ENCODE data around the gene RPS14.

The RPS14 gene

DNA sequence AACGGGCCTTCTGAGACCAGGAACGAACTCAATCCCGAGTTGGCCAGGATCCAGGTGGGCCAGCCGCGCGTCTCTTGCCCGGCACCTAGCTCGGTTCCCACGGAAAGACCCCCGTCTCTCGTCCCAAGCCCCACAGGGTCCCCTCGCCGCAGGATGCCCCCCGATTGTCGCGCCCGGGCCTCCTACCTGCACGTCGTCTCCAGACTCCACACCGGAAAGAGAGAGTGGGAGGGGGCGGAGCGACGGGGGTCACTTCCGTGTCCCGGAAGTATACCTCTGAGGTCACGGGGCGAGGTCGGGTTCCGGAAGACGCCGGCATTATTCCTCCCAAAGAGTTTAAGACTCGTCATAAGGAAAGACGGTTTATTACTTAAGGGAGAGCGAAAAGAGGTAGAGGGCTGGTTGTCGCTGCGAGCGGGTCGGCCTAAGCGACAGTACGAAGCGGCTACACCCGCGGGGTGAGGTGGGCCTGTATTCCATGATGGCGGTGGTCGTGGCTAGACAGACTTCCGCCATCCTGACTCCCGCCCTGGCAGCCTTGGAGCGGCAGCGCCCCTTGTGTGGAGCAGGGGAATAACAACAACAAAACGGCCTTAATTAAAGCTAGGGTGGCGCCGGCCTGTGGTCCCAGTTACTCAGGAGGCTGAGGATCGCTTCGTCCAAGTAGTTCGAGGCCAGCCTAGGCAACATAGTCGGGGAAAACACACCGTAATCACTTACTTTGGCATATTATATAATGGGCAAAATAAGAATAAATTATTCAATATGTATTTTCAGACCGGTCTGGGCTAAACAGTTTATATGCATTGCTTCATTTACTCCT is at the start of gene RPS14:
Gene RPS14 (minus strand): TSS at position 223 of the 823 bp plus-strand sequence. CDS start 2,006 bp downstream, outside the sequence.
- no peaks in the 10 kb centered on the region for H3K27me3 ChIP-seq
- peaks cover 11% of the 10 kb centered on the region for H3K9me3 ChIP-seq
- H3K4me2 ChIP-seq = peak within 1 kb of the TSS; percentile 97
- peaks cover 47% of the 10 kb centered on the region for H4K20me1 ChIP-seq
- H3K4me1 ChIP-seq = peaks cover 54% of the 10 kb centered on the region
- peaks cover 42% of the 10 kb centered on the region for H3K36me3 ChIP-seq
- H3K9ac ChIP-seq = peak within 1 kb of the TSS; percentile 99
- peak within 1 kb of the TSS; percentile 97 for H3K27ac ChIP-seq
- H3K4me3 ChIP-seq = peak within 1 kb of the TSS; percentile 89
- no peak for TF ChIP-seq Cebpa-rat (IDR thresholded peaks at IDR 0.05)

DNA sequence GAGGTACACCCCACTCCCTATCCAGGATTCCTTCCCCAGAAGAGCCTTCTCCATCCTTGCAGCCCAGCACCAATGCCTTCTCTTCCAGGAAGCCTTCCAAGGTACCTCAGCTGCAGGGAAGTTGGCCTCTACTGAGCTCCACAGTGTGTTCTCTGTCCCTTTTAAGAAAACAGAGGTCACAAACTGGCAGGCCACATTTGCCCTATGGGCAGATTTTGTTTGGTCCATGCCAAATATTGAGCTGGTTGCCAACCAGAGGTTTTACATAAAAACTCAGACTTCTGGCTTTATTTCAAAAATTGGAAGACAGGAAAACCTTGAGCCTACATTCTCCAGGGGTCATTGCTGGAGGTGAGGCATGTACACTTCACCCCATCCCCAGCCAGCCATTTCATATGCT is 49.4 kb upstream of the RPS14 start:
- Histone ChIP-seq H3K4me3 (no peak overlapping the region), H3K27me3 (no peaks in the 10 kb centered on the region), H3K4me2 (peak overlapping the region; percentile 50), H3K4me1 (peaks cover 49% of the 10 kb centered on the region), H3K9me3 (no peaks in the 10 kb centered on the region), H3K36me3 (peaks cover 46% of the 10 kb centered on the region), H4K20me1 (peaks cover 95% of the 10 kb centered on the region), H3K9ac (no peak overlapping the region), H3K27ac (no peak overlapping the region)
- TF ChIP-seq Cebpa-rat (IDR thresholded peaks at IDR 0.05) = no peak

DNA sequence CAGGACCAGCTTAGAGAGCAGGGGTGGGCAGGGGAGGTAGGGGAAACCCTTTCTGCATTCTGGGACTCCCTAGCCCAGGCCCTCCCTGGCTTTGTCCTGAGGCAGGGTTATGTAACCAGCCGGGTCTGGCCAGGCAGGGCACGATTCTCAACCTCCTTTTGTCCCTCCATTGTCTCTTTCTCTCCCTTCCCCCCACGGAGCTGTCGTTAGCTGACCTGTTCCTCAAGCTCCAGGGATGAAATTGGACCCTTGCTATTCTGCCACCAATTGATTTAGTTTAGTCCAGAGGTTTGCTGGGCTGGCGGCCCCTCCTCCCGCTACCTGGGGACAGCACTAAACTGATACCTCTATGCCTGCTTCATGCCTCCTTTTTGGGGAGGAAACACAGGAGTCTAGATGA is 49.0 kb upstream of the RPS14 start:
- Histone ChIP-seq H3K36me3 (peaks cover 45% of the 10 kb centered on the region), H4K20me1 (peaks cover 95% of the 10 kb centered on the region), H3K27me3 (no peaks in the 10 kb centered on the region), H3K9me3 (no peaks in the 10 kb centered on the region), H3K4me1 (peaks cover 49% of the 10 kb centered on the region), H3K9ac (no peak overlapping the region), H3K4me3 (no peak overlapping the region), H3K27ac (no peak overlapping the region), H3K4me2 (peak overlapping the region; percentile 50)
- no peak for TF ChIP-seq Cebpa-rat (IDR thresholded peaks at IDR 0.05)

DNA sequence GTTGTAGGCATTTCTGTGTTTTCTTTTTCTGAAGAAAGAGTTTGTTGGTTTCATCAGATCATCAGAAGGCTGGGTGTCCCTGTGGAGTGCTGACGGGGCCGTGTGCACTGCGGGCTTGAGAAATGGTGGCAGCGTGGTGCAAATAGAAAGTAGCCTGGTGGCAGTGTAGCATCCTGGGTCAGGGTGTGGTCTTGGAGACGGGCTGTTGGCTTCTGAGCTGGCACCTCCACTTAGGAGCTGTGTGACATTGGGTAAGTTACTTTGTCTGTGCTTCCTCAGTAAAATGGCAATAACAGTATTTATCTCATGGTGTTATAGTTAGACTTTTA is 48.4 kb upstream of the RPS14 start:
- Histone ChIP-seq H3K9me3 (no peaks in the 10 kb centered on the region), H3K36me3 (peaks cover 45% of the 10 kb centered on the region), H3K4me3 (no peak overlapping the region), H3K27ac (peak overlapping the region; percentile 11; the same call in 1 of the 2 replicates), H3K4me2 (peak overlapping the region; percentile 58), H4K20me1 (peaks cover 94% of the 10 kb centered on the region), H3K4me1 (peaks cover 49% of the 10 kb centered on the region), H3K9ac (no peak overlapping the region), H3K27me3 (no peaks in the 10 kb centered on the region)
- no peak for TF ChIP-seq Cebpa-rat (IDR thresholded peaks at IDR 0.05)

DNA sequence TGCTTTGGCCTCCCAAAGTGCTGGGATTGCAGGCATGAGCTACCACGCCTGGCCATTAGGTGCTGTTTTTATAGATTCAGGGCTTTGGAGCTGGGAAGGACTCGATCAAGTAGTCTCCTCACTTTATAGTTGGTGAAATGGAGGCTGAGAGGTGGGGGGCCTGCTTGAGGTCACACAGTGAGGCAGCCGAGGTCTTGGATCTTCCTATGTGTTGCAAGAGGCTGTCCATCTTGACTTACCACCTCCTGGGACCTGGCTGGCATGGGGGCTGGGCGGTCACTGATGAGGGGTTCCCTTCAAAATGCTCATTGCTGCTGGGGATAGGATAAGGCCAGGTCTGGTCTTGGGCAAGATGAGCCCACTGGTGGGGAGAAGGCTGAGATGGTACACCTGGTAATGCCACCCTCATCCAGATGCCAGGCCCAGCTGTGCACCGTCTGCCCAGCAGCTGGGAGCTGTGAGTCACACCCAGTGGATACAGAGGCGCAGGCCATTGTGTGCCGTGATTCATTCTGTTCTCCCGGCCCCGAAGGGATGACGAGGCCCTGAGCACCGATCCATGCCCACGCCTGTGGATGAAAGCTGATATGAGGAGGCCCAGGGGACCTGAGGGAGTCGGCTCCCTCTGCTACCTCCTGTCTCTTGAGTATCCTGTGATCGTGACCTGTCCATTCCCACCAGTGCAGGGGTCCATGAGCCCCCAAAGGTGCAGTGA is 47.9 kb upstream of the RPS14 start:
- Histone ChIP-seq H3K27me3 (no peaks in the 10 kb centered on the region), H3K36me3 (peaks cover 49% of the 10 kb centered on the region), H3K4me3 (no peak overlapping the region), H3K9ac (no peak overlapping the region), H3K4me1 (peaks cover 49% of the 10 kb centered on the region), H3K4me2 (peak overlapping the region; percentile 58), H3K9me3 (no peaks in the 10 kb centered on the region), H3K27ac (peak overlapping the region; percentile 11; the same call in 1 of the 2 replicates), H4K20me1 (peaks cover 94% of the 10 kb centered on the region)
- no peak for TF ChIP-seq Cebpa-rat (IDR thresholded peaks at IDR 0.05)

DNA sequence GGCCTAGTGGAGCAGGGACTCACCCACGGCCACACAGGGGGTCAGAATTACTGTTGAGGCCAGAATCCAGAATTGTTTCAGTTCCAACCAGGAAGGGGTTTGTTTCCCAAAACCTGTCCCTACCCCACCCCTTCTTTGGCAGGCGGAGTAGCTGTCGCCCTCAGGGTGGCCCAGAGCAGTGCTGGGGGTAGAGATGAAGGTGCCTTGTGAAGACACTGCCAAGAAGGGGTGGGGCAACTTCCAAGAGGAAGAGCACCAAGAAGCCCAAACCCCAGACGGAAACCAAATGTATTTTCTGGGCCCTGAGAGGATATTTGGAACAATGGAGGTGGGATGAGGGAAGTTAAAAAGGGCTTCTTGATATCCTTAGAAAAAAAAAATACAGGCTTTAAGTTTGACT is 47.0 kb upstream of the RPS14 start:
- 0 out of 2 replicates have a peak overlapping the region, but pooled peaks have one; percentile 30 for H3K27ac ChIP-seq
- no peak overlapping the region for H3K4me3 ChIP-seq
- no peak for TF ChIP-seq Cebpa-rat (IDR thresholded peaks at IDR 0.05)
- peaks cover 56% of the 10 kb centered on the region for H3K4me1 ChIP-seq
- H3K9ac ChIP-seq = no peak overlapping the region
- H3K36me3 ChIP-seq = peaks cover 51% of the 10 kb centered on the region
- peaks cover 94% of the 10 kb centered on the region for H4K20me1 ChIP-seq
- peak overlapping the region; percentile 58 for H3K4me2 ChIP-seq
- no peaks in the 10 kb centered on the region for H3K27me3 ChIP-seq
- no peaks in the 10 kb centered on the region for H3K9me3 ChIP-seq

DNA sequence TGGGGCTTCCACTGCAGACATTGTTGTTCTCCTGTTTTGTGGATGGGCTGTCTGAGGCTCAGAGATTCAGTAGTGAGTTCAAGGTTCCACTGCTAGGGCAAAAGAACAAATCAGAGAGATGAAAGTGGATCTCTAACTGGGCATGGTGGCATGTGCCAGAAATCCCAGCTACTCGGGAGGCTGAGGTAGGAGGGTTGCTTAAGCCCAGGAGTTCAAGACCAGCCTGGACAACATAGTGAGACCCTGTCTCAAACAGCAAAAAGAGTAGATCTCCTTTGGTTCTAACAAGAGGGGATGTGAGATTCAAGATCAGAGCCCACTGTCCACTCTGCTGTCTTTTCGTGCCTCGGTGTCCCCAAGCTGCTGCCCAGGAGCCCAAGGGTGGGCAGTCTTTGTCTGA is 46.6 kb upstream of the RPS14 start:
- Histone ChIP-seq H3K4me2 (peak overlapping the region; percentile 58), H3K27ac (0 out of 2 replicates have a peak overlapping the region, but pooled peaks have one; percentile 30), H3K4me1 (peaks cover 61% of the 10 kb centered on the region), H3K9me3 (no peaks in the 10 kb centered on the region), H3K4me3 (no peak overlapping the region), H3K36me3 (peaks cover 48% of the 10 kb centered on the region), H3K9ac (no peak overlapping the region), H4K20me1 (peaks cover 94% of the 10 kb centered on the region), H3K27me3 (no peaks in the 10 kb centered on the region)
- TF ChIP-seq Cebpa-rat (IDR thresholded peaks at IDR 0.05) = no peak

DNA sequence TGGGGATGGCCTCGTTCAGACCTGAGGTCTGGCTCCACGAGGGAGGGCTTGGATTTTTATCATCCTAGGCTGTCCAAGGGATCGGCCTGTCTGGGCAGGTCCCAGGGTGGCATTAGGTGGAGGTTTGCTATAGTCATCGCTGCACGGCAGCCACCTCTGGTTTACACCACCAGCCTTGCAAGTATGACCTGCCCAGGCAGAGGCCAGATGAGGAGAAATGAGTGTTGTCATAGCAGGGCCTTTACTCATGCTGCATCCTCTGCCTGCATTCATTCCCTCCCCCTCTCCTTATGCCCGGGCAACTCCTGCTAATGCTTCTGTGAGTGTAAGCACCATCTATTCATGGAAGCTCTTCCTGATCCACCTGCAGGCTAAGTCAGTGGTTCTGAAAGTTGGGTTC is 43.1 kb upstream of the RPS14 start:
- H3K27me3 ChIP-seq = no peaks in the 10 kb centered on the region
- H4K20me1 ChIP-seq = peaks cover 94% of the 10 kb centered on the region
- no peaks in the 10 kb centered on the region for H3K9me3 ChIP-seq
- H3K27ac ChIP-seq = no peak overlapping the region
- H3K4me1 ChIP-seq = peaks cover 65% of the 10 kb centered on the region
- no peak overlapping the region for H3K9ac ChIP-seq
- H3K4me3 ChIP-seq = no peak overlapping the region
- no peak overlapping the region for H3K4me2 ChIP-seq
- TF ChIP-seq Cebpa-rat (IDR thresholded peaks at IDR 0.05) = no peak
- H3K36me3 ChIP-seq = peaks cover 36% of the 10 kb centered on the region

DNA sequence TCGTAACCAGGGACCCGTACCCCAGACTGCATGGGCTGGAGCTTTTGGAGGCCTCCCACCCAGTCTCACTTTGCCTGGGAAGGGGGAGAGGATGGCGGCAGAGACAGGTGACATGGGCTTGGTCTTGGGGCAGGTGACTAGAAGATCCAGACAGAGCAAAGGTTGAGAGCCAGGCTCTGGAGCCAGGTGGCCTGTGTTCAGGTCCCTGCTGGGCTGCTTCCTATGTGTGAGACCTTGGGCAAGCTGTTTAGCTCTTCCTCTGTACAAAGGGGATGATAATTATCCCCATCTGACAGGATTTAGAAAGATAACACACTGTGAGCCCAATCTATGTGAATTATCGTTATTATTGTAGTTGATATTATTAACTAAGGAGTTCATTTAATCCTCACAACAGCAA is 42.3 kb upstream of the RPS14 start:
- H3K4me1 ChIP-seq = peaks cover 65% of the 10 kb centered on the region
- H3K27me3 ChIP-seq = no peaks in the 10 kb centered on the region
- no peaks in the 10 kb centered on the region for H3K9me3 ChIP-seq
- peaks cover 36% of the 10 kb centered on the region for H3K36me3 ChIP-seq
- TF ChIP-seq Cebpa-rat (IDR thresholded peaks at IDR 0.05) = no peak
- peak overlapping the region; percentile 86 for H3K4me2 ChIP-seq
- H3K4me3 ChIP-seq = no peak overlapping the region
- H3K27ac ChIP-seq = no peak overlapping the region
- H4K20me1 ChIP-seq = peaks cover 94% of the 10 kb centered on the region
- no peak overlapping the region for H3K9ac ChIP-seq

DNA sequence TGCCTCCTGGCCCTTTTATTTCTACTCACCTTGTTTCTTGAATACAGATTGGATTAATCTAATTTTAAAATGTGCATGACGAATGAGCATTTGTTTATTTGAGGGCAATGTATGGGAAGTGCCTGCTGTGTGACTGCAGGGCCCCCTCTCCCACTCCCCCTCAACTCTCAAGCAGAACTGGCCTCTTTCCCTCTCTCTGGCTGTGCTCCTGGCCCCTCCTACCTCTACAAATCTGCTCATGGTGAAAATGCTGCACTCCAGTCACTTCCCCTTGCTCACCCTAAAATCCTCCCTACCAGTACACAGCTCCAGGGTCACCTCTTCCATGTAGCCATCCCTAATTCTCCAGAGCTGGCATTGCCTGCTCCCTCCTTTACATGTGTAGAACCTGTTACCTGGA is 41.2 kb upstream of the RPS14 start:
- Histone ChIP-seq H3K36me3 (peaks cover 27% of the 10 kb centered on the region), H3K4me3 (no peak overlapping the region), H3K4me1 (peaks cover 55% of the 10 kb centered on the region), H4K20me1 (peaks cover 84% of the 10 kb centered on the region), H3K9ac (no peak overlapping the region), H3K9me3 (no peaks in the 10 kb centered on the region), H3K27me3 (no peaks in the 10 kb centered on the region), H3K27ac (no peak overlapping the region), H3K4me2 (peak overlapping the region; percentile 86)
- TF ChIP-seq Cebpa-rat (IDR thresholded peaks at IDR 0.05) = no peak
